PC-3 (cell line): Measurements from ENCODE around the gene BPIFA3. TPM values are rescaled to one million over a fixed set of nuclear protein-coding genes. Genes with fewer than 3 reads are reported as not detected.
A peak's percentile ranks its signal among the peaks of the same experiment; 100 is the strongest.

Experiments
- ATAC-seq: fragments of 200-7000 bp; cut with Tn5 transposase; 2 replicates; pipeline ENCODE4 v1.9.1; 2020; ENCODE audit warnings: mild to moderate bottlenecking, moderate library complexity
- BruUV-seq: library from RNA; stranded (reverse); fragments of 400-500 nt; replicated peaks from 2 replicates; lab custom pipeline; 2021; lab: Mats Ljungman, UMichigan
- CTCF ChIA-PET: fragments of 300-600 bp; sonication (Branson Sonifier 250); formaldehyde crosslinking; loops from one replicate; lab custom pipeline; 2022; ENCODE audit warnings: antibody characterized with exemption; lab: Charles Lee
- POLR2A ChIA-PET: fragments of 300-600 bp; sonication (Branson Sonifier 250); formaldehyde crosslinking; loops from one replicate; lab custom pipeline; 2022; ENCODE audit warnings: antibody characterized with exemption; ENCODE audit not compliant: unreplicated experiment; lab: Charles Lee
- DNase-seq: peaks from one replicate; pipeline ENCODE4 v3.0.0-alpha.2; 2015
- H2AFZ ChIP-seq: fragments of 300-600 bp; sonication (generic); 2 replicates; pipeline ENCODE4 v1.6.0; 2016; ENCODE audit warnings: antibody characterized with exemption, low read length
- H3F3A ChIP-seq: fragments of 300-600 bp; sonication (generic); one replicate; pipeline ENCODE4 v1.6.0; 2017; ENCODE audit warnings: antibody characterized with exemption, low read length, control low read depth, mild to moderate bottlenecking; ENCODE audit not compliant: unreplicated experiment
- H3K27ac ChIP-seq: fragments of 300-600 bp; sonication (generic); 2 replicates; pipeline ENCODE4 v1.5.1; 2016; ENCODE audit warnings: mild to moderate bottlenecking, low read length
- H3K27me3 ChIP-seq: fragments of 300-600 bp; sonication (generic); 2 replicates; pipeline ENCODE4 v1.6.1; 2016; ENCODE audit warnings: low read length, mixed read lengths
- H3K36me3 ChIP-seq: fragments of 300-600 bp; sonication (generic); 2 replicates; pipeline ENCODE4 v1.6.1; 2016; ENCODE audit warnings: low read depth, mixed run types, low read length, mixed read lengths
- H3K4me1 ChIP-seq: fragments of 300-600 bp; sonication (generic); 2 replicates; pipeline ENCODE4 v1.5.1; 2016; ENCODE audit warnings: low read length; ENCODE audit not compliant: insufficient read depth
- H3K4me2 ChIP-seq: fragments of 300-600 bp; sonication (generic); 2 replicates; pipeline ENCODE4 v1.6.0; 2016; ENCODE audit warnings: low read length
- H3K4me3 ChIP-seq: fragments of 300-600 bp; sonication (generic); 2 replicates; pipeline ENCODE4 v1.5.1; 2016; ENCODE audit warnings: mild to moderate bottlenecking, low read length, mixed read lengths
- H3K79me2 ChIP-seq: fragments of 300-600 bp; sonication (generic); 2 replicates; pipeline ENCODE4 v1.6.1; 2017; ENCODE audit warnings: low read length, mixed read lengths
- H3K9ac ChIP-seq: fragments of 300-600 bp; sonication (generic); 2 replicates; pipeline ENCODE4 v1.6.0; 2016; ENCODE audit warnings: mild to moderate bottlenecking, low read length
- H3K9me2 ChIP-seq: fragments of 300-600 bp; sonication (generic); replicated peaks from 2 replicates; pipeline ENCODE4 v1.6.1; 2016; ENCODE audit warnings: mixed run types, low read length, mixed read lengths
- H3K9me3 ChIP-seq: fragments of 300-600 bp; sonication (generic); 2 replicates; pipeline ENCODE4 v1.6.1; 2016; ENCODE audit warnings: low read length, mixed read lengths
- H4K20me1 ChIP-seq: fragments of 300-600 bp; sonication (generic); 2 replicates; pipeline ENCODE4 v1.6.1; 2016; ENCODE audit warnings: low read length, mixed read lengths
- CTCF ChIP-seq: fragments of 300-600 bp; sonication (generic); conservative IDR thresholded peaks from 2 replicates; pipeline ENCODE4 v1.5.1; 2017; ENCODE audit warnings: antibody characterized with exemption, low read depth, mild to moderate bottlenecking, low read length
- EZH2 ChIP-seq: fragments of 300-600 bp; sonication (generic); IDR thresholded peaks from one replicate; pipeline ENCODE4 v1.6.1; 2017; ENCODE audit warnings: antibody characterized with exemption, mild to moderate bottlenecking, low read length; ENCODE audit not compliant: unreplicated experiment
- EZH2phosphoT487 ChIP-seq: fragments of 300-600 bp; sonication (generic); IDR thresholded peaks from 2 replicates; pipeline ENCODE4 v1.6.1; 2018; ENCODE audit warnings: mild to moderate bottlenecking, antibody characterized with exemption, low read length, borderline replicate concordance
- intact Hi-C: fragments of 100-400 bp; cut with micrococcal nuclease; formaldehyde crosslinking; loops from 2 replicates; pipeline ENCODE4 v1.9.0; 2023
- total RNA-seq: library from RNA; depleted of rRNA; stranded (reverse); fragments of >200 nt; gene quantifications from 2 replicates; pipeline ENCODE4 v1.2.3, GENCODE V29; 2014

Gene BPIFA3
- total RNA-seq, 1 experiment from 2014 or later: not detected

DNA sequence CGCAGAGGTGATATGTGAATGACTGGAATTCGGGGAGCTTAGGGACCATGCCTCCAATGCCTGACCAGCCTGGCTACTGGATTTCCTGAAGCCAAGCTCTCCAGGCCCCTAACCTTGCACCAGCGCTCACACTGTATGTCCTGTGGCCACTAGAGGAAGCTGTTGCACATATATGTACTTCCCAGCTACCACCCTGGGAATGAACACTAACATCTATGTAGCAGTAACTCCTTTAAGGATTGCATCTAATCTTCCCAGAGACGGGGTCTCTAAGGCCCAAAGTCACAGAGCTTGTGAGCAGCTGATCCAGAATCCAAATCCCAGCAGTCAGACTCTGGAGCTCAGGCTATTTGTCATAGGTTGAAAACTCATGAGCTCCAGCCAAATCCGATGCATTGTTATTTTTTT, 45.5 kb downstream of the BPIFA3 start:
- ATAC-seq (peak; percentile 97), DNase-seq (peak; percentile 74)
- Histone ChIP-seq H3K36me3 (no peaks in the 10 kb centered on the region), H2AFZ (no peak overlapping the region), H3F3A (no peaks in the 10 kb centered on the region), H3K27ac (no peak overlapping the region), H3K4me3 (no peak overlapping the region), H3K4me1 (peaks cover 6% of the 10 kb centered on the region; the same call in 1 of the 2 replicates), H3K9me2 (no peaks in the 10 kb centered on the region), H3K27me3 (peaks cover 47% of the 10 kb centered on the region), H3K79me2 (no peaks in the 10 kb centered on the region), H3K9me3 (no peaks in the 10 kb centered on the region), H4K20me1 (no peaks in the 10 kb centered on the region), H3K4me2 (no peak overlapping the region), H3K9ac (no peak overlapping the region)
- no peak for TF ChIP-seq EZH2phosphoT487
- TF ChIP-seq CTCF: peak; percentile 88
- TF ChIP-seq EZH2: no peak
- ChIA-PET CTCF (interaction anchor here (0.5 to 1.1 kb wide), 9 partner anchors 24 to 208 kb away, joined by 3 to 12 read pairs (median 4); partner anchors contain the start of gene CDK5RAP1), POLR2A (no interaction called here)
- BruUV-seq: no TSS peak
- intact Hi-C loops: loop anchor here (1.0 to 10.0 kb wide), 2 partner anchors 37 to 182 kb away; partner anchors contain the start of gene SNTA1

GRCh38 chr20:33263784-33264183, 46.6 kb downstream of the BPIFA3 start:
- H3K36me3 ChIP-seq: no peaks in the 10 kb centered on the region
- H3K4me1 ChIP-seq: peaks cover 6% of the 10 kb centered on the region; the same call in 1 of the 2 replicates

More at GRCh38 chr20:33263784-33264183, 46.6 kb downstream of the BPIFA3 start:
- POLR2A ChIA-PET: no interaction called here
- DNase-seq: no peak
- Histone ChIP-seq H3K4me3 (no peak overlapping the region), H4K20me1 (no peaks in the 10 kb centered on the region), H2AFZ (no peak overlapping the region), H3K9me3 (no peaks in the 10 kb centered on the region), H3K9ac (no peak overlapping the region), H3K4me2 (no peak overlapping the region), H3K9me2 (no peaks in the 10 kb centered on the region), H3K27ac (no peak overlapping the region), H3F3A (no peaks in the 10 kb centered on the region), H3K79me2 (no peaks in the 10 kb centered on the region), H3K27me3 (peaks cover 47% of the 10 kb centered on the region)
- CTCF ChIA-PET: no interaction called here
- no TSS peak for BruUV-seq
- TF ChIP-seq CTCF (no peak), EZH2phosphoT487 (no peak), EZH2 (no peak)
- intact Hi-C loops: loop anchor here (10.0 kb wide), 1 partner anchor 181 kb away; the partner anchor contains the start of gene SNTA1
- no peak for ATAC-seq
